PC-9 (cell line): Measurements from ENCODE around the gene MAP3K13. TPM values are rescaled to one million over a fixed set of nuclear protein-coding genes. Genes with fewer than 3 reads are reported as not detected.

Experiments used
- BruUV-seq: library from RNA; stranded (reverse); fragments of 400-500 nt; replicated peaks from 2 replicates; lab custom pipeline; 2021; lab: Mats Ljungman, UMichigan
- CTCF ChIA-PET: fragments of 300-600 bp; sonication (Branson Sonifier 250); formaldehyde crosslinking; loops from one replicate; lab custom pipeline; 2022; ENCODE audit warnings: antibody characterized with exemption; lab: Charles Lee
- POLR2A ChIA-PET: fragments of 300-600 bp; sonication (Branson Sonifier 250); formaldehyde crosslinking; loops from one replicate; lab custom pipeline; 2022; ENCODE audit warnings: antibody characterized with exemption; ENCODE audit not compliant: unreplicated experiment; lab: Charles Lee
- DNase-seq, 2 experiments: peaks; one replicate each; pipeline versions ENCODE4 v3.0.0 to v3.0.0-alpha.2; 2015 to 2022; ENCODE audit warnings: mixed read lengths in 1 of 2
- H2AFZ ChIP-seq: fragments of 200-600 bp; sonication (generic); 2 replicates; pipeline ENCODE4 v1.8.1; 2017; ENCODE audit warnings: antibody characterized with exemption
- H3F3A ChIP-seq: fragments of 200-600 bp; sonication (generic); 2 replicates; pipeline ENCODE4 v1.8.1; 2017; ENCODE audit warnings: antibody characterized with exemption, mild to moderate bottlenecking, low read depth; ENCODE audit not compliant: insufficient read depth
- H3K27ac ChIP-seq: fragments of 200-600 bp; sonication (generic); 2 replicates; pipeline ENCODE4 v1.6.1; 2016; ENCODE audit warnings: mixed run types
- H3K27me3 ChIP-seq: fragments of 200-600 bp; sonication (generic); 2 replicates; pipeline ENCODE4 v1.6.1; 2016; ENCODE audit warnings: low read depth, mixed run types; ENCODE audit not compliant: insufficient read depth
- H3K36me3 ChIP-seq: fragments of 200-600 bp; sonication (generic); 2 replicates; pipeline ENCODE4 v1.6.1; 2016; ENCODE audit warnings: low read depth, mixed run types
- H3K4me1 ChIP-seq: fragments of 200-600 bp; sonication (generic); replicated peaks from 2 replicates; pipeline ENCODE4 v1.6.1; 2016; ENCODE audit warnings: mixed run types; ENCODE audit not compliant: insufficient read depth
- H3K4me2 ChIP-seq: fragments of 200-600 bp; sonication (generic); 2 replicates; pipeline ENCODE4 v1.6.1; 2017; ENCODE audit warnings: mixed run types
- H3K4me3 ChIP-seq: fragments of 200-600 bp; sonication (generic); 2 replicates; pipeline ENCODE4 v1.6.1; 2016; ENCODE audit warnings: mixed run types
- H3K79me2 ChIP-seq: fragments of 200-600 bp; sonication (generic); 2 replicates; pipeline ENCODE4 v1.6.1; 2017; ENCODE audit warnings: low read depth, mixed run types
- H3K9me2 ChIP-seq: fragments of 200-600 bp; sonication (generic); 2 replicates; pipeline ENCODE4 v1.8.1; 2017; ENCODE audit warnings: mild to moderate bottlenecking; ENCODE audit not compliant: insufficient read depth
- H3K9me3 ChIP-seq: fragments of 200-600 bp; sonication (generic); 2 replicates; pipeline ENCODE4 v1.8.1; 2016; ENCODE audit warnings: low read depth; ENCODE audit not compliant: insufficient read depth
- H4K20me1 ChIP-seq: fragments of 200-600 bp; sonication (generic); 2 replicates; pipeline ENCODE4 v1.8.1; 2017; ENCODE audit not compliant: insufficient read depth
- CTCF ChIP-seq: fragments of 200-600 bp; sonication (generic); conservative IDR thresholded peaks from 2 replicates; pipeline ENCODE4 v1.6.1; 2017; ENCODE audit warnings: mixed run types, antibody characterized with exemption, mild to moderate bottlenecking, moderate library complexity
- EZH2 ChIP-seq: fragments of 200-600 bp; sonication (generic); IDR thresholded peaks from 2 replicates; pipeline ENCODE4 v1.8.0; 2017; ENCODE audit warnings: antibody characterized with exemption, low read depth
- intact Hi-C: fragments of 100-400 bp; cut with micrococcal nuclease; formaldehyde crosslinking; loops from one replicate; pipeline ENCODE4 v1.10.0; 2022; ENCODE audit not compliant: unreplicated experiment
- total RNA-seq: library from RNA; stranded (reverse); gene quantifications from 2 replicates; pipeline ENCODE4 v1.2.3, GENCODE V29; 2021

The MAP3K13 gene
- total RNA-seq, 1 experiment from 2014 or later = 65.5 TPM

GRCh38 chr3:185527364-185527763, 164.4 kb downstream of the MAP3K13 start:
- Histone ChIP-seq H4K20me1 (no peaks in the 10 kb centered on the region), H3K4me2 (no peak overlapping the region), H3K36me3 (0 out of 2 replicates have a peak, but pooled peaks cover 15% of the 10 kb centered on the region), H3K4me1 (no peaks in the 10 kb centered on the region), H3K9me3 (no peaks in the 10 kb centered on the region), H2AFZ (no peak overlapping the region), H3K79me2 (no peaks in the 10 kb centered on the region), H3F3A (peaks cover 6% of the 10 kb centered on the region; the same call in 1 of the 2 replicates), H3K9me2 (no peaks in the 10 kb centered on the region), H3K27me3 (no peaks in the 10 kb centered on the region), H3K27ac (no peak overlapping the region), H3K4me3 (no peak overlapping the region)
- TF ChIP-seq EZH2 = no peak
- TF ChIP-seq CTCF = no peak
- intact Hi-C loops = no loop called here
- peak in 1 of 2 experiments; percentile 47 for DNase-seq
- CTCF ChIA-PET = no interaction called here
- POLR2A ChIA-PET = no interaction called here
- no TSS peak for BruUV-seq

GRCh38 chr3:185528532-185528931, 165.6 kb downstream of the MAP3K13 start:
- ChIA-PET CTCF (no interaction called here), POLR2A (no interaction called here)
- no peak for TF ChIP-seq CTCF
- no peak for TF ChIP-seq EZH2
- Histone ChIP-seq H3K27me3 (no peaks in the 10 kb centered on the region), H3K36me3 (0 out of 2 replicates have a peak, but pooled peaks cover 12% of the 10 kb centered on the region), H3K4me1 (no peaks in the 10 kb centered on the region), H2AFZ (no peak overlapping the region), H3K4me3 (no peak overlapping the region), H3K9me3 (no peaks in the 10 kb centered on the region), H4K20me1 (no peaks in the 10 kb centered on the region), H3K27ac (peak overlapping the region; percentile 27), H3K9me2 (no peaks in the 10 kb centered on the region), H3K4me2 (no peak overlapping the region), H3K79me2 (no peaks in the 10 kb centered on the region), H3F3A (peaks cover 6% of the 10 kb centered on the region; the same call in 1 of the 2 replicates)
- BruUV-seq = no TSS peak
- peak in 1 of 2 experiments; percentile 79 for DNase-seq
- intact Hi-C loops = no loop called here

- no peaks in the 10 kb centered on the region for H3K4me1 ChIP-seq
- ChIA-PET CTCF (no interaction called here), POLR2A (interaction anchor here (0.6 kb wide), 3 partner anchors 25 to 716 kb away, joined by 3 to 6 read pairs (median 3); no protein-coding TSS in a partner anchor)
- H3K4me3 ChIP-seq = no peak overlapping the region
- no peaks in the 10 kb centered on the region for H3K9me3 ChIP-seq
- H4K20me1 ChIP-seq = no peaks in the 10 kb centered on the region
- intact Hi-C loops = no loop called here
- H3K27ac ChIP-seq = no peak overlapping the region
- TF ChIP-seq EZH2 (no peak), CTCF (no peak)
- no peak overlapping the region for H3K4me2 ChIP-seq
- BruUV-seq = no TSS peak
- DNase-seq = no peak
- H3F3A ChIP-seq = peaks cover 6% of the 10 kb centered on the region; the same call in 1 of the 2 replicates
- no peaks in the 10 kb centered on the region for H3K79me2 ChIP-seq
- H3K36me3 ChIP-seq = peaks cover under 1% of the 10 kb centered on the region; the same call in 1 of the 2 replicates
- H3K27me3 ChIP-seq = no peaks in the 10 kb centered on the region
- no peaks in the 10 kb centered on the region for H3K9me2 ChIP-seq
- no peak overlapping the region for H2AFZ ChIP-seq
Measured at GRCh38 chr3:185530856-185531255, 167.9 kb downstream of the MAP3K13 start.
